Activated CD8-positive, alpha-beta memory T cell treated with anti-CD3 and anti-CD28 coated beads, Interleukin-2, amount 10 ng/mL, durations not matched to agents 7 days and 5 days (primary cell): ENCODE results near the gene ZNF554. TPM values are rescaled to one million over a fixed set of nuclear protein-coding genes. Genes with fewer than 3 reads are reported as not detected.

ENCODE experiments used
- ATAC-seq: fragments of 150-1000 bp; cut with Tn5 transposase; one replicate; pipeline ENCODE4 v1.10.0; 2021; ENCODE audit warnings: moderate library complexity
- CTCF ChIA-PET: fragments of 350-600 bp; sonication (Branson Sonifier 250); formaldehyde crosslinking; loops from one replicate; lab custom pipeline; 2021; ENCODE audit warnings: antibody characterized with exemption; lab: Charles Lee
- DNase-seq: peaks from one replicate; pipeline ENCODE4 v3.0.0-alpha.2; 2020
- H3K27ac Mint-ChIP-seq: one replicate; pipeline ENCODE4 v1.8.0; 2021; ENCODE audit warnings: mild to moderate bottlenecking, mixed read lengths
- H3K27me3 Mint-ChIP-seq: one replicate; pipeline ENCODE4 v1.8.0; 2021; ENCODE audit warnings: mixed read lengths
- H3K36me3 Mint-ChIP-seq: one replicate; pipeline ENCODE4 v1.8.0; 2021; ENCODE audit warnings: mild to moderate bottlenecking, mixed read lengths
- H3K4me1 Mint-ChIP-seq: one replicate; pipeline ENCODE4 v1.8.0; 2021; ENCODE audit warnings: mixed read lengths
- H3K4me3 Mint-ChIP-seq: one replicate; pipeline ENCODE4 v1.8.0; 2021; ENCODE audit warnings: mild to moderate bottlenecking, moderate library complexity, mixed read lengths
- H3K9me3 Mint-ChIP-seq: one replicate; pipeline ENCODE4 v1.8.0; 2022; ENCODE audit warnings: low read depth, mixed read lengths
- total RNA-seq, 2 experiments: library from RNA; stranded (reverse); gene quantifications; one replicate each; pipeline ENCODE4 v1.2.3, GENCODE V29; 2021

Gene ZNF554
- total RNA-seq, 2 experiments from 2014 or later: 1.1 to 1.6 TPM

- Mint-ChIP-seq H3K9me3 (no peaks in the 10 kb centered on the region), H3K27me3 (no peaks in the 10 kb centered on the region), H3K4me3 (no peak overlapping the region), H3K36me3 (peaks cover 27% of the 10 kb centered on the region), H3K4me1 (no peaks in the 10 kb centered on the region), H3K27ac (no peak overlapping the region)
- ATAC-seq (no peak), DNase-seq (no peak)
- CTCF ChIA-PET: no interaction called here
Observed at GRCh38 chr19:2805991-2806649, 13.5 kb upstream of the ZNF554 start.

- Mint-ChIP-seq H3K36me3 (peaks cover 24% of the 10 kb centered on the region), H3K27ac (no peak overlapping the region), H3K9me3 (no peaks in the 10 kb centered on the region), H3K27me3 (no peaks in the 10 kb centered on the region), H3K4me3 (no peak overlapping the region), H3K4me1 (no peaks in the 10 kb centered on the region)
- ATAC-seq (no peak), DNase-seq (no peak)
- CTCF ChIA-PET: no interaction called here
Observed at GRCh38 chr19:2806736-2807378, 12.8 kb upstream of the ZNF554 start.

- Mint-ChIP-seq H3K4me3 (no peak overlapping the region), H3K27ac (no peak overlapping the region), H3K27me3 (no peaks in the 10 kb centered on the region), H3K36me3 (peaks cover 21% of the 10 kb centered on the region), H3K4me1 (no peaks in the 10 kb centered on the region), H3K9me3 (no peaks in the 10 kb centered on the region)
- CTCF ChIA-PET: no interaction called here
- DNase-seq (no peak), ATAC-seq (no peak)
Observed at GRCh38 chr19:2807379-2808128, 12.1 kb upstream of the ZNF554 start.

GRCh38 chr19:2808129-2808941 lies 11.3 kb upstream of the ZNF554 start:
- ATAC-seq (no peak), DNase-seq (no peak)
- H3K27ac Mint-ChIP-seq: no peak overlapping the region
- no peaks in the 10 kb centered on the region for H3K27me3 Mint-ChIP-seq
- H3K4me1 Mint-ChIP-seq: no peaks in the 10 kb centered on the region
- no peak overlapping the region for H3K4me3 Mint-ChIP-seq
- H3K9me3 Mint-ChIP-seq: no peaks in the 10 kb centered on the region
- peaks cover 20% of the 10 kb centered on the region for H3K36me3 Mint-ChIP-seq
- CTCF ChIA-PET: no interaction called here

GRCh38 chr19:2809387-2810140 lies 10.1 kb upstream of the ZNF554 start:
- no peak for ATAC-seq
- DNase-seq: no peak
- CTCF ChIA-PET: no interaction called here
- Mint-ChIP-seq H3K27me3 (no peaks in the 10 kb centered on the region), H3K9me3 (no peaks in the 10 kb centered on the region), H3K4me3 (no peak overlapping the region), H3K4me1 (no peaks in the 10 kb centered on the region), H3K27ac (no peak overlapping the region), H3K36me3 (peaks cover 17% of the 10 kb centered on the region)

- ATAC-seq: no peak
- CTCF ChIA-PET: no interaction called here
- DNase-seq: no peak
- Mint-ChIP-seq H3K4me1 (no peaks in the 10 kb centered on the region), H3K27me3 (no peaks in the 10 kb centered on the region), H3K27ac (no peak overlapping the region), H3K36me3 (peaks cover 12% of the 10 kb centered on the region), H3K9me3 (no peaks in the 10 kb centered on the region), H3K4me3 (no peak overlapping the region)
Observed at GRCh38 chr19:2810141-2811091, 9.3 kb upstream of the ZNF554 start.

GRCh38 chr19:2811221-2811722 lies 8.4 kb upstream of the ZNF554 start:
- Mint-ChIP-seq H3K27me3 (no peaks in the 10 kb centered on the region), H3K9me3 (no peaks in the 10 kb centered on the region), H3K27ac (no peak overlapping the region), H3K4me3 (no peak overlapping the region), H3K4me1 (no peaks in the 10 kb centered on the region), H3K36me3 (peaks cover 7% of the 10 kb centered on the region)
- DNase-seq: no peak
- CTCF ChIA-PET: interaction anchor here (1.1 kb wide), 1 partner anchor 62 kb away, joined by 3 read pairs; no protein-coding TSS in a partner anchor
- ATAC-seq: no peak

- Mint-ChIP-seq H3K36me3 (peaks cover 7% of the 10 kb centered on the region), H3K4me3 (no peak overlapping the region), H3K9me3 (no peaks in the 10 kb centered on the region), H3K27me3 (no peaks in the 10 kb centered on the region), H3K27ac (no peak overlapping the region), H3K4me1 (no peaks in the 10 kb centered on the region)
- DNase-seq: no peak
- CTCF ChIA-PET: interaction anchor here (1.1 kb wide), 1 partner anchor 62 kb away, joined by 3 read pairs; no protein-coding TSS in a partner anchor
- no peak for ATAC-seq
Observed at GRCh38 chr19:2811735-2812413, 7.8 kb upstream of the ZNF554 start.

- Mint-ChIP-seq H3K36me3 (peaks cover 7% of the 10 kb centered on the region), H3K4me3 (no peak overlapping the region), H3K9me3 (no peaks in the 10 kb centered on the region), H3K27ac (no peak overlapping the region), H3K4me1 (no peaks in the 10 kb centered on the region), H3K27me3 (no peaks in the 10 kb centered on the region)
- DNase-seq (no peak), ATAC-seq (no peak)
- CTCF ChIA-PET: interaction anchor here (1.1 kb wide), 1 partner anchor 63 kb away, joined by 3 read pairs; no protein-coding TSS in a partner anchor
Observed at GRCh38 chr19:2812414-2813234, 7.0 kb upstream of the ZNF554 start.

- H3K4me3 Mint-ChIP-seq: no peak overlapping the region
- ATAC-seq: no peak
- no peak for DNase-seq
- H3K27ac Mint-ChIP-seq: no peak overlapping the region
- H3K4me1 Mint-ChIP-seq: peaks cover 1% of the 10 kb centered on the region
- CTCF ChIA-PET: no interaction called here
- H3K27me3 Mint-ChIP-seq: no peaks in the 10 kb centered on the region
- no peaks in the 10 kb centered on the region for H3K9me3 Mint-ChIP-seq
- H3K36me3 Mint-ChIP-seq: peaks cover 7% of the 10 kb centered on the region
Observed at GRCh38 chr19:2813235-2814160, 6.2 kb upstream of the ZNF554 start.
